CD4-positive, alpha-beta T cell treated with Interleukin-4 for 4 hours (primary cell): ENCODE data around the gene SIL1.
"Not testable (repeated sequence)": the region's sequence is repeated elsewhere in the genome, so short reads cannot be mapped to it uniquely, and the experiment has no call there.

Experiments used
- DNase-seq: peaks from one replicate; pipeline ENCODE4 v3.0.0-alpha.2; 2020

The SIL1 gene

DNA sequence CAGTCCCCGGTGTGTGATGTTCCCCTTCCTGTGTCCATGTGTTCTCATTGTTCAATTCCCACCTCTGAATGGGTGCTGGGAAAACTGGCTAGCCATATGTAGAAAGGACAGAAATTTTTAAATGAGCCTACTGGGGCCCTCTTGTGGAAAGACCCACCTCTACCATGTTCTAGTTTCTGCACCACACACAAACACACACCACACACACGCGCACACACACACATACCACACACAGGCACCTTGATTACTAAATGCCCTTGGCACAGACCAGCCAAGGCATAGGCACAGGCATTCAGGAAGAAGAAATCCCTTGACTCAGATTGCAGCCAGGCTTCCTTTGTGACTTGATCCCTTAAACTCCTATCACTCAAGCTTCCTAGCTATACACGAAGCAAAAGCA lies 60.5 kb downstream of the SIL1 start:
- no peak for DNase-seq

- DNase-seq, result no peak
Measured at GRCh38 chr5:139134906-139135305, 63.3 kb downstream of the SIL1 start.

DNA sequence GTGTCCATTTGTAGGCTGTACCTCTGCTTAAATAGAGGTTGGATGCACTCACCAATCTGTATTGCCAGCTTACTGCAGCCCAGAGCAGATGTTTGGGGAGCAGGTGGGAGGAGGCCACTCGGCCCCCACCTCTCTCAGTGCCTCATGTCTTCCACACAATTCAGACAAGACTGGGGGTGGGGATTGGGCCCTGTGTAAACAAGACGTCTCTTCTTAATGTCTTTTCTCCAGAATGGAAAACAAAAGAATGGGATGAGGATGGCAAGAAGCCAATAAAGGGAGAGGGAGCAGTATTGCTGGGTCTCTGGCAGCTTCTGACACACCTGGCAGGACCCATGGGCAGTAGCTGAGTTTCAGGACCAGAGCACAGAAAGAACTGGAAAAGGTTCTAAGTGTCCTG lies 64.9 kb downstream of the SIL1 start:
- no peak for DNase-seq

DNA sequence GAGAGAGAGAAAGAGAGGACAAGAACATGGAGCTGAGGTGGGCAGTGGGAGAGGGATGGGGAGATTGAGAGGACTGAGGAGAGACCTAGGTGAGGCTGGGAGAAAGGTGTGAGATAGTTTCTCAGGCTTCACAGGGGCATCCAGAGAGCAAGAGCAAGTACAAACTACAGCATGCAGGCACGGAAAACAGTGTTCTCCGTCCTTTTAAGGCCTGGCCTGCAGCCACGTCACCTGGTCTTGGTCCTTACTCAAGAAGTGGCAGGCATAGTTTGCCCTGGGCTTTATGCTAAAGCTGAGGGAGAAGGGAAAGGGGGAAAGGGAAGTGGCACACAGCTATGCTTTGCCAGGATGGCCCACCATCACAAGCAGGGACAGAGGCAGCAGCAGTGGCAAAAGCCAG lies 65.7 kb downstream of the SIL1 start:
- no peak for DNase-seq

- DNase-seq, result no peak
Measured at GRCh38 chr5:139131921-139132432, 66.2 kb downstream of the SIL1 start.

DNA sequence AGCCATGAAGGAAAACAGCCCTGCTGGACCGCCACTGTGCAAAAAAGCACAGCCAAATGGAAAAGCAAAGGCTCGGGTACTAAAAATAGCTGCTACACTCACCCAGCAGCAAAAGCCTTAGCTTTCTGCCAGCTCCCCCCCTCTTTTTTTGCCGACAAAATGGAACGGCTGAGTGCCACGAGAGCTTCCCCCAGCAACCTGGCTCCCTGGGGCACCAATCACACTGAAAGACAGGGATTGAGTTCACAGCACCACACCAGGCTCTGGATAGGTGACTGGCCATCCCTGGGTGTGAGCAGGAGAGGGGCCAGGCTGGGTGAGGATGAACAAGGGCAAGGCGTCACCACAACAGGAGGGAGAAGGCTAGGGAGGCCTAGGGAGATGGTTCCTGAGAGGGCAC lies 66.7 kb downstream of the SIL1 start:
- DNase-seq, result no peak

DNA sequence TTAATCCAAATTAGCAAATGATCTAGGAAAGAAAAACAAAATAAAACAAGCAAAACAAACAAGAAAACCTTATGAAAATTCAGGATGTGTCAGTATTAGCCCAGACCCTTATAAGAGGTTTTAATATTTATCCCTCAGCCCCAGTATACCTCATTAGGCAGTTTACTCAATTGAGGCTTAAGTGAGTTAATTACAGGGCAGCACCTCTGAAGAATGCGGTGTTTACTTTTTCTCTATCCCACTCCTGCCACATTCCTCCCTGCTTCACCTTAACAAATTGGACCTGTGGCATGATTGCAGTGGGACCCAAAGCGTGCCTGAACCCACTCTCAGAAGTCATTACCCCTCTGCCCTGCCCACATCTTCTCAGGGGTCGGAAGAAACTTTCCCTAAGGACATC lies 67.1 kb downstream of the SIL1 start:
- DNase-seq, result no peak

DNA sequence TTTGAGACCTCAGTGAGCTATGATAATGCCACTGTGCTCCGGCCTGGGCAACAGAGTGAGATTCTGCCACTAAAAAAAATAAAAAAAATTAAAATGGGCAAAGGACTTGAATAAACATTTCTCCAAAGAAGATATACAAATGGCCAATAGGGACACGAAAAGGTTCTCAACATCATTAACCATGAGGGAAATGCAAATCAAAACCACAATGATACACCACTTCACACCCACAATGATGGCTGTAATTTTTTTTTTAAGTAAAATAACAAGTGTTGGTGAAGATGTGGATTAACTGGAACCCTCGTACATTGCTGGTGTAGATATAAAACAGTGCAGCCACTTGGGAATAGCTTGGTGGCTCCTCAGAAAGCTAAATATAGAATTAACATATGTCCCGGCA lies 68.0 kb downstream of the SIL1 start:
- DNase-seq, result no peak

GRCh38 chr5:139126711-139127111 lies 71.5 kb downstream of the SIL1 start:
- no peak for DNase-seq

DNA sequence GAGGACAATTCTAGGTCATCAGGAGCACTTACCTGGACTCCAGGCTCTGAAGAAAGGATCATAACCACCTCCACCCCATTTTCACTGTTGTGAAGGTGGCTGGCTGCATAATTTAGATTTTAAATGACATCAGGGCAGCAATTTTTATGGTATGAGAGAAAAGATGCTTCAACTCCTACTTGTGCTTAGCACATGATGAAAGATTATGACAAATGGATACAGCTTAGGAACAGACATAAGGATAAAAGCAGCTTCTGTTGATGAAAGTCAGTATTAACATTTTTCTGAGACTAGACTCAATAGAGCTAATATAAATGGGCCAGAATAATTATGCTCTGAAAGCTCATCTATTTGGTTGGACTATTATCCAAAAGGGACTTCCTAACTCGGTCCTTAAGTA lies 72.2 kb downstream of the SIL1 start:
- no peak for DNase-seq

- no peak for DNase-seq
Measured at GRCh38 chr5:139124774-139125520, 73.2 kb downstream of the SIL1 start.

GRCh38 chr5:139121120-139121519 lies 77.0 kb downstream of the SIL1 start:
- no peak for DNase-seq

- DNase-seq, result no peak
Measured at GRCh38 chr5:139120521-139120920, 77.6 kb downstream of the SIL1 start.

GRCh38 chr5:139118804-139119203 lies 79.4 kb downstream of the SIL1 start:
- no peak for DNase-seq

DNA sequence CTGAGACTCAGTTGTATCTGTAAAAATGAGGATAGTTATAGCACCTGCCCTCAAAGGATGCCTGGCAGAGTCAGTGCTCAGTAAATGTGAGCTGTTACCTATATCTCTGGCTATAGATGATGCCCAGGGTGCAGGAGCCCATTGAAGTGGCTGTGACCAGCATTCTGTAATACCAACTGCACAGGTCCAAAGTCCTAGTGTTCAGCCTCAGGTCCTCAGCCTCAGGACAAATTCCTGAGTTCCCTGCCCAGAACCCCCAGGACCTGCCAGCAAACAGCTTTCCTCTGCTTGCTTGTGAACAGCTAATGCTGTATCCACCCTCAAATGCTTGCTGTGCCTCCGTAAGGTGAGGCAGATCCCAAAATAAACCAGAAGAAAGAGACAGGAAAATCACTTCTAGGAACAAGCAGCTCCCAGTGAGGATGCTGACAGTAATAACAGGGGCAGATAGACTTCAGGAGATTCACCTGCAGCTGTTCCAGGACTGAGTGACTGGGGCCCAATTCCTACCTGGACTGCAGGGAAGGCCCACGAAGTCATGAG lies 80.8 kb downstream of the SIL1 start:
- no peak for DNase-seq

DNA sequence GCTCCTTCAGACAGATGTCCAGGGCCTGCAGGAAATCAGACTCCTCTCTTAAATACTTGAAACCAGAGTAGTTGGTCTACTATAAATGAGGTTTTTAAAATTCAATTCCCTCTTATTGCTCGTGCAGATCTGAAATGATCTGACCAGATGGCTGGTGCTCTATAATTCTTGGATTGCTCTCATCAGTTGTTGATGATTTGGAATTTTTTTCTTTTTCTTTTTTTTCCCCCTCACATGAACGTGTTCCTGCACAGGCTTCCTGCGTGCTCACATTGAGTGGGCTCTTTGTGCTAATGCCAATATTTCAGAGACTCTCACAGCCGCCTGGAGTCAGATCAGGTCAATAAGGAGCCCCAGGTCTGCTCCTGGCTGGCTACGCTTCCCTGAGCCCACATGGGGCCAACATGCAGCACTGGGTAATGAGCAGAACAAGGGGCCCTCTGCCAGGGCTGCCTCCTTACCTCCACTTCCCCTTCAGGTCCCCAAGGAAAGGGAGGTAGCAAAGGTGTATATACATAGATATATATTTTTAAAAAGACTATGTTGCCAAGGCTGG lies 82.0 kb downstream of the SIL1 start:
- no peak for DNase-seq

DNA sequence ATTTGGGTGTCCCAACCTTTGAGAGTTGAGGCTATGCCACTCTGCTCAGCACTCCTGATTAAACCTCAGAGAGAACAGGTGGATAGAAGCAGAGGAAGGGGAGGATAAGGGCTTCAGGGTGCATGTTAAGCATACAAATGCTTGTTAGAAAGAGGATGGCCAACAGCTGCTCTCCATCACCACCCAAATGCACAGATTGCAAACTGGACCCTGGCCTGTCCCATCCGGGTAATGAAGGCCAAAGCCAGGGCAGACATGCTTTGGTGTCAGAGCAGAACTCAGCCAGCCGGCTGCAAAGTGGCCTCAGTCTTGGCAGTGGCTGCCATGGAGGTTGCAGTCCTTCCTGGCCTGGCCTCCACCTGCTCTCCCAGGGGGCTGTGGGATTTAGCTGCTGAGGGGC lies 84.3 kb downstream of the SIL1 start:
- no peak for DNase-seq

GRCh38 chr5:139112362-139112761 lies 85.8 kb downstream of the SIL1 start:
- not testable (repeated sequence) for DNase-seq

DNA sequence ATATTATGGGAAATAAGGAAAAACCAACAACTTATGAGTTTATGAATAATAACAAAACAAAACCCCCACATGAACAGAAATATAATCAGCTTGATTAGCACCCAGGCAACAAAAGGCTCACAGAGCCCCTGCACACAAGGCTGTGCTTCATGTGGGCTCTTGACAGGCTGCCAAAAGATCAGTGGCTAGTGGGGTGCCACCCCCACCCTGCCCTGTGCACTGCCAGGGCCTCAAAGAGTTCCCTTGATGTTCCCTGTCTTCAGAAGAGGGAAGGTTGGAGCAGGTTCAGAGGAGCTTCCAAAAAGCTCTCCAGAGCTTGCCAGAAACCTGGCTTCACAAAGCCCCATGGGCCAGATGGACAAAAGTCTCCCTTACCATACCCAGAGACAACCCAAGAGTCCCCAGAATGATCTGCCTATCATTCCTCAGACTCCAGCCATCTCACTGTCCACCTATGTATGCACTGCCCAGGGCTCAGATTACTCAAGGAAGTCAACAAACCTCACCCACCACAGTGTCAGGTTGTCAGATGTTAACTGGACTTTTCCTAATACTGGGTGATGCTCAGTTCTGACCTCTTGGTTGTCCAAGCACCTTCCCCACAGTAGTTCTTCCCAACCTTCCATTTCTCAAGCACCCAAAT lies 87.5 kb downstream of the SIL1 start:
- DNase-seq, result no peak

DNA sequence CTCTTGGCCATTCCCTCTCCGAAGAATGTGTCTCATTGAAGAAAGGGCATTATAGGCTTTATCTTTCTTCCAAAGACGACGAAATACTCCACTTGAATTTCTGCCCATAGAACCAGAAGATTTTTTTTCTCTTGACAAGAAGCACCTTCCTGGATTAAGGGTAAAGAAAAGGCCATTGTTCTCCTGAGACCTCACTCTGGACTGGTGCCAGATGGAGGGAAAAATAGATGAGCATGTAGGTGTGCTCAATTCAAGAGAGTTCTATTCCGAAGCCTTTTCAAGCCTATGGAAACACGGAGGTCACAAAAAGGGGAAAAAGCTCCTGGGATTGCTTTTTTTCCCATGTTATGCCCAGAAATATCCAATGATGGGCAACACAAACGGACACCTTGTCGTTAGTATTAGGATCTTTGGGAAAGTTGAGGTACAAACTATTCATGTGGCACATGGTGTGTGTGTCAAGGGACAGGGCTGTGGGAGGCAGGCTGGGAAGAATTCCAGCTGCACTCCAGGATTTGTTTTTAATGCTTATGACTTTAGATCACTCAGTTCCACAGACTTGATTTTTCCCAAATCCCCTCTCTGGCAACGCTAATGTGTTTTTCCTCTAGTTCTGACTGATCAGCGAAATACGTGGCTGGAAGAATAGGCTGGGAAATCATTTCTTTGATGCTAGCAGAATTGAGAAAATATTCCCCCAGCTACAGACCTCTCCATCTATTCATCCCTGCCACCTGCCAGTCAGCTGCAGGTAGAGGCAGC lies 89.9 kb downstream of the SIL1 start:
- no peak for DNase-seq

DNA sequence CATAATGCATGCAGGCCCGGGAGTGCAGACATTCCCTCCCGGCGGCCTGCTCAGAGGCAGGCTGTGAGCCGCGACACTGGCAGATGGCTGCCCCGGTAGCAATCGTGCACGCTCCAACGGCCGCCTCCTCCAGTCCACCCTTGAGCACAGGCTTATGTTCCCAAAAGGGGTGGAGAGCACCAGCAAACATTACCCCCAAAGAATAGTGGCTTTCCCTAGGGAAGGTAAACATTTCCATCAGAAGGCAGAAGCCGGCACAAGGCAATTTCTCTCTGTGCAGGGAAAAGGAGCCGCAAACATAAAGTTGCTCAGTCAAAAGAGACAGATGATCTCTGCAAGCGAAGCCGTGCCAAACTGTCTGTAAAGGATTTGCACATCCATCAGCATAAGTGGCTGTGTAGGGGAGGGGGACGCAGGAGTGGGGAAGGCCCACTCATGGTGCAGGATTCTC lies 92.5 kb downstream of the SIL1 start:
- no peak for DNase-seq

GRCh38 chr5:139104577-139105276 lies 93.4 kb downstream of the SIL1 start:
- DNase-seq, result no peak

- no peak for DNase-seq
Measured at GRCh38 chr5:139103762-139104161, 94.4 kb downstream of the SIL1 start.
